Activated CD4-positive, alpha-beta T cell treated with anti-CD3 and anti-CD28 coated beads, Interleukin-2, amount 50 U/mL, for 4 hours (primary cell): Measurements from ENCODE around the gene CYB561D1.
A peak's percentile ranks its signal among the peaks of the same experiment; 100 is the strongest.

Experiments used
- DNase-seq, 2 experiments: peaks; one replicate each; pipeline ENCODE4 v3.0.0-alpha.2; 2020

CYB561D1 gene

DNA sequence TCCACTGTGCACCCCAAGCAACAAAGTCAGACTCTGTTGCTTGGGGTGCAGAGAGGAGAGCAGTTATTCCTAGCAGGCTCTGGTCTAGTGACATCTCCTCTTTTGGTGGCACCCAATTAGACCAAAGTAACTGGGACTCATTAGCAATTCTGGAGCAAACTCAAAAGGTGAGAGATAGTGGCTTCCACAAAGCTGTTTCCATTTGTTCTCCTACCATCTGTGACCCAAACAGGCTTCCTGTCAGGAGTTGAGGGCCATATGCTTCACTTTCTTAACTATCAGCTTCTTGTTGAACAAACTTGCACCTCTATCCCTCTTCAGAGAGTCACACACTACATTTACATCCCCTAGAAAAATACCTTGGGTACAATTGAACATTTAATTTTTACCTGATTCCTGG lies 11.7 kb upstream of the CYB561D1 start:
- no peak for DNase-seq

- DNase-seq, result peak; percentile 26 to 31
These were observed 10.9 kb upstream of the CYB561D1 start for GRCh38 chr1:109482791-109483671.

DNA sequence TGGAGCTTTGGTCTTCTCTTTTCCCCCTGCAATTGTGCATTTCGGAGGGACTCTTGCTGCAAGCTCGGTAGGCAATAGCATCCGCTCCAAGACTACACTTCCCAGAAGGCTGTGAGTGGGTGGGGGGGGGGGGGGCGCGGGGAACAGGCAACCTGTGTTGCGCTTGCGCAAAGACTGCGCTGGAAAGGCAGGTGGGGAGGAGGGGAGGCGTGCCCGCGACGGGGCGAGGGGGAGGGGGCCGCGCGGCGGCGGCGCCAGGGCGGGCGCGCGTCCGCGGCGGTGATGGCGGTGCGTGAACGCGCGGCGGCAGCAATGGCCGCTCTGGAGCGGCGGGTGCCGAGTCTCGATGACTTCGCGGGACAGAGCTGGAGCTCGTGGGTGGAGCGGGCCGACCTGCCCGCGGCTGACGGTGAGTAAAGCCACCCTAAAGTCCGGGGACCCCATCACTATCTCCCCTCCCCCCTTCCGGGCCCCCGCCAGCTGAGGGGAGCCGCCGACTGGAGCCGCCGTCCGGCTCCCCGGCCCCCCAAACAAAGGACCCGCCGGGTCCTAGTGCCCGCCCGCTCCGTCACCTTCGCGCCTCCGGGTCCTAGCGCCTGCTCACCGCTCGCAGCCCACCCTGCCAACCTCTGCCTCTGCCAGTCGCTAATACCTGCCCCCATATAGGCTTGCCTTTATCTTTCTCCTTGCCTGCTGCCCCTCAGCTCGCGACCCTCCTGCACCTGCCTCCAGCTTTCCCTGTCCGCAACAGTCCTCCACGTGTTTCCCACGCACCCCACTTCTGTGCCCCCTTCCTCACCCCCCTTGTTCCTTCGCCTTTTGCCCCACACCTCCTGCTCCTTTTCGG lies 10.0 kb upstream of the CYB561D1 start, which contains the start of gene ATXN7L2:
ATXN7L2 (plus strand) TSS at position 234 of the 847 bp plus-strand sequence; CDS start at position 283, 49 bp downstream.
- peak; percentile 87 to 90 for DNase-seq

DNA sequence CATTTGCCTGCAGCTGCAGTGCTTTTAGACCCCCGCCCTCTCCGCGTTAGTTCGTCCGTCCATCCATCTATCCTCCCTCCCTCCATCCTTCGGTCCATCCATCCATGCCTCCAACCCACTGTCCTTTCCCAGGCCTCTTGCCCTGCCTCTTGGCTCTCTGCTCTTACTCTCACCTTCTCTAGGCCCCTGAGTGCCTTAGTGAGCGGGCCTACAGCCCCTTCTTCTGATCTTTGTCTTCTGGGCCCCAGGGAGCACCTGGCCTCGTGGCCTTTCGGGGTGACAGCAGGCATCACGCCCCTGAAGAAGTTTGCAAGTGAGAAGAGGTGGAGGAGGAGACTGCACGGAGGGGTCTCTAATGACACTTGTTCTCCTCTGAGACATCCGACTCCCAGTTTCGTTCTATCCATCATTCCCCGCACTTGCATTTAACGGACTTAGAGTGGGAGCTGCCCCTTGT lies 9.3 kb upstream of the CYB561D1 start:
- DNase-seq, result no peak

DNA sequence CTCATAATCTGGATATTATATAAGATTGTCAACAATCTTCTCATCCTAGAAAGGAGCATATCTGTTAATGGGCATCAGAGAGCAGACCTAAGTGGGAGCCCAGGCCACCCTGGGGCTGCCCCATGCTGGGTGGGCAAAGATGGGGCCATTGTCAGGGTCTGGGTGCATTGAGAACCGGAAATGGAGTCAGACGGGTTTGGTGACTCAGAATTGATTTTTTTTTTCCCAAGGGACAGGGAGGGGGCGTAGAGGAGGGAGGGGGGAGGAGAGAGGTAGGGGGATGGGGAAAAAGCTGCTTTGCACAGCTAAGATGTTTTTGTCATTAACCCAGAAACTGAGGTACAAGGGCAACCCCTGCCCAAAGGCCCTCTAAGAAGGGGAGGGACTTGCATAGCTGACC lies 8.9 kb upstream of the CYB561D1 start:
- DNase-seq, result no peak

- no peak for DNase-seq
These were observed 6.6 kb upstream of the CYB561D1 start for GRCh38 chr1:109487261-109487660.

DNA sequence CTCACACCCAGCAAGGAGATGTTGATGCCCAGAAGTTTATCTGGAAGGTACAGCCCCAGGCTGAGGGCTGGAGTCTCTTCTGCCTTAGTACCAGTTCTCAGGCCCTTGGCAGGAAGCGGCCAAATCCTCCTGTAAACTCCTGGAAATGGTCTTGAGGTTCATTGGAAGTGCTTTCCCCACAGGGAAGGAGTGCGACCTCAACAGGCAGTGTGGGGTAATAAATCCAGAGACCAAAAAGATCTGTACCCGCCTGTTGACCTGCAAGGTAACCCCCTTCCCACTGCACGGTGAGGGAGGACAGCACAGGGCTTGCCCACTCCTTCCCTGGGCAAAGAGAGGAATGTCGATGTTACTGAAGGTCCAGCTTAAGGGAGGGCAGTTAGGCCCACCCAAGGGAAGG lies 5.7 kb upstream of the CYB561D1 start:
- DNase-seq, result no peak

DNA sequence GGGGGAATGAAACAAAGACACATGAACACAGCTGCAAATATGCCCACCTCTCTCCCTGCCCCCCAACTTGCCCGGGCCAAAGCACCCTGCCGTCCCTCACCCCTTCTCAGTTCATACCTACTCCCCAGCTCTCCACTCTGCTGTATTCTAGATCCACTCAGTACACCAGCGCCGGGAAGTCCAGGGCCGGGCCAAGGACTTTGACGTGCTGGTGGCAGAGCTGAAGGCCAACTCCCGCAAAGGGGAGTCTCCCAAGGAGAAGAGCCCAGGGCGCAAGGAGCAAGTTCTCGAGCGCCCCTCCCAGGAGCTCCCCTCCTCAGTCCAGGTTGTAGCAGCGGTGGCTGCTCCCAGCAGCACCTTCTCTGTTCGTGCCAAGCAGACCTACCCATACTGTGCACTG lies 5.2 kb upstream of the CYB561D1 start:
- no peak for DNase-seq

- peak; percentile 76 to 79 for DNase-seq
These were observed 3.6 kb upstream of the CYB561D1 start for GRCh38 chr1:109490029-109490933.

- DNase-seq, result no peak
These were observed 3.0 kb upstream of the CYB561D1 start for GRCh38 chr1:109490934-109491302.

GRCh38 chr1:109491372-109491771 lies 2.5 kb upstream of the CYB561D1 start:
- no peak for DNase-seq

GRCh38 chr1:109492779-109493178 lies 1.1 kb upstream of the CYB561D1 start:
- DNase-seq, result no peak

GRCh38 chr1:109493227-109493626 lies 667 bp upstream of the CYB561D1 start:
- no peak for DNase-seq

DNA sequence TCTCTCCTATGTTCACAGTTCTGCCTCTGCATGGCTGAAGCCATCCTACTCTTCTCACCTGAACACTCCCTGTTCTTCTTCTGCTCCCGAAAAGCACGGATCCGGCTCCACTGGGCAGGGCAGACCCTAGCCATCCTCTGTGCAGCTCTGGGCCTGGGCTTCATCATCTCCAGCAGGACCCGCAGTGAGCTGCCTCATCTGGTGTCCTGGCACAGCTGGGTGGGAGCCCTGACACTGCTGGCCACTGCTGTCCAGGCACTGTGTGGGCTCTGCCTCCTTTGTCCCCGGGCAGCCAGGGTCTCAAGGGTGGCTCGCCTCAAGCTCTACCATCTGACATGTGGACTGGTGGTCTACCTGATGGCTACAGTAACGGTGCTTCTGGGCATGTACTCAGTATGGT lies 1.8 kb downstream of the CYB561D1 start:
- no peak for DNase-seq

DNA sequence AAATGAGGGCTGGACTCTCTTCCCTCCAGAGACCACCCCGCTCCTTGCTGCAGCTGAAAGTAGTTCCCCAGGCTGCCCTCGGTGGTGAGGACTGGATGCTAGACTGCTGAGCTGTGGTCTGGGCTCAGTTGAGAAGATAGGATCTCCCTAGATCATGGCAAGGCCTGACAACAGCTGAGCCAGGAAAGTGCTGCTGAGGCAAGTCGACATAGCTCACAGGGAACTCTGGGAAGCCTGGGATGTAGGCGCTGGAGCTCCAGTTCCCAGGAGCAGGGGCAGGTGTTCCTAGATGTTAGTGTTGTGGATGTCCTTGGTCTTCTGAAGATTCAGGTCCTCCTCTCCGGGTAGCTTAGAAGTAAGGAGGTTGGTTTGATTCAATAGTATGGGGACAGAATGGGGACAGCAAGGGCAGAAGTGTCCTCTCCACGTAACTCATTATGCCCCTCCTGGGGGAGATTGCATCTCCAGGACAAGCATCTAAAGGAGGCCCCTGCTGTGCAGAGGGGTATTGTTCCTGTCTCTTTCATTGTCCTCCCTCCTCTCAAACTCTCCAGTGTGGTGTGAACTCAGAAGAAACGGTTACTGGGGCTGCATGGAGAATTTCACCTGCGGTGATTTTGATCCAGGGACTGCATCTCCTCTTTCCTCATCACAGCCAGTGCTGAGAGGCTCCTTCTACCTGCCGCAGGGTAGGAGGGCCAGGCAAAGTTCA lies 3.7 kb downstream of the CYB561D1 start:
- no peak for DNase-seq

GRCh38 chr1:109498161-109498801 lies 4.4 kb downstream of the CYB561D1 start:
- peak; percentile 44 to 55 for DNase-seq

- no peak for DNase-seq
These were observed 5.2 kb downstream of the CYB561D1 start for GRCh38 chr1:109499081-109499480.

DNA sequence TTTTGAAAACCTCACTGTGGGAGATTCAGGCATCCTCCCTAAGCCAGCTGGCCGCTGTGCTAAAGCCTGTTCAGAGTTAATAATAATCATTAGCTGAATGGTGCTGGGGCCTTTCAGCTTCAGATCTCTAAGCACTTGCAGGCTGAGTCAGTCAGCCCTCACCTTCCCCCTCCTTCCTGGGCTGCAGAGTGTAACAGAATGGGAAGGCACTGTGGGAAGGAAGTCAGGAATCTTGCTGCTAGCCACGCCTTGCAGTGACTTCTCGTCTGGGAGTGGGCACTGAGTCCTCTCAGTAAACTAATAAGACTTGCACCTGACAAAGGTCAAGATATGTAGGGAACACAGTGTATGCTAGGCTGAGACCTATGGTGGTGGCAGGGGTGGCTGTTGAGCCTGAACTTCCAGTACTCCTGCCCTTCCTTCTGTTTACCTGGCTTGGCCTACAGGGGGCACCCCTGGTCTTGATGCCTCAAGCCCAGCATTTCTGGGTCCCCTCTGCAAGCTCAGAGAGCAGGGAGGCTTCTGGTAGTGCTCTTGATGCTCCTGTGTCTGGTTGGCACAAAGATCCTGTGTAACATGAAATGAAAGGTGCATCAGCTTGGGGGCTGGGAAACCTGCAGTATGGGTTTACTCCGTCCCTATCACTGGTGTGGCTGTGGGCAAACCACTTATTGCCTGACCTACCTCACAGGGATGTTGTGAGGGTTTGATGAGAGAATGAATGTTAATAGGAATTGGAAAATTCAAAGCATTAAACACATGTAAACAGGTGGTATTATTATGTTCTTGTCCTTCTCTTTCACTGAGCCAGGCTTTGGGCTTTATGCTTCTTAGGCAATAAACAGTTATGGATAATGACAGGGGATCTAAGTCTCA lies 6.0 kb downstream of the CYB561D1 start:
- peak; percentile 53 to 54 for DNase-seq

DNA sequence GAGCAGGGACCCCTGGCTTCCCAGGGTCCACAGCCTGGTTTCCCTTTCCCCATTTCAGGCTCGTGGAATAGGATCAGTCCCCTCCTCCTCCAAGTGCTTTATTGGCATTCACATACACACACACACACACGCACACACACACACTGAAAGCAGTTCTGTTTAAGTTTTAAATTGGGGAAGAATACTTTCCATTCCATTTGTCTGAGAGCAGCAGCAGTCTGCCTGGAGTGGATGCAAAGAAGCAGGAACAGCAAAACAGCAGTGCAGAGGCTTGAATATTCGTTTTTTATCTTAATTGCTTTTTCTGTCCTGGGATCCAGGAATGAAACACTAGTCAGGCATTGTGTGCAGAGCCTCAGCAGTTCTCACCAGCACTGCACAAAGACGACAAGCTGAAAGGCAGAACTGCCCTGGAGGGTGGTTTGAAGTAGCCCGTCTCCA lies 7.1 kb downstream of the CYB561D1 start:
- no peak for DNase-seq

DNA sequence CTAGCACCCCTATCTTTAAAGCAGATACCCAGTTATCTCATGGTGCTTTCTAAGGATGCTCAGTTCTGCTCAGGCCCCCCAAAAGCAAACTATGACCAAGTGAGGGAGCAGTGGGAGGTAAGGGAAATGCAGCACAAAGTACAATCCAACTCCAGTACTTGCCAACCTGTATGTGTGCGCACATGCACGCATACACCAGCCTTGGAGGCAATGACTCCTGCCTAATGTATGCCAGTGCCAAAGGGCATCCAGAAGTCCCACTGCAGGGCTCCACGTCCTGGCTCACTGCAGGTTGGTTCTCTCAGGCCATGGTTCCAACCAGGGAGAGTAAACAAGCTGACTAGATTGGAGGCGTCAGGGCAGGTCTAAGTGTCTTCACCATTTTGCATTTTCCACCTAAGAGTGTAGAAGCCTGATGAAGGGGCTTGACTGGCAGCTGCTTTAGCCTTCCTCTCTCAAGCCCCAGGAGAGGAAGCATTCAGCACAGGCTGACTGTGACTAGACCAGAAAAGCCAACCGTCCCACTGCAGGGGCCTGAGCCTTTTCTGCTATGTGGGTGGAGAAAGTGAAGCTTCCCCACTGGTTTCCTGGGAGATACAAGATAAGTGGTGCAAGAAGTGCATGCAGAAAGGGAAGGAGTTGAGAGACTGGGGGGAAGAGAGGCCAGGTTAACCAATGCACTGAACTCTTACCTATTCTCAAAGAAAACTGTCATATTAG lies 7.9 kb downstream of the CYB561D1 start:
- DNase-seq, result no peak
